ENCODE data around the gene NRXN2.

GRCh38 chr11:64758330-64759079, 35.5 kb upstream of the NRXN2 start:
- TF ChIP-seq POLR2A (IDR thresholded peaks at IDR 0.05; ENCODE audit: low read depth, low read length) (no peak), FOXM1 (IDR thresholded peaks at IDR 0.05; ENCODE audit: low read depth, low read length) (no peak), ATF3 (IDR thresholded peaks at IDR 0.05; ENCODE audit: borderline replicate concordance, extremely low read depth, low read depth, low read length) (no peak), RCOR1 (conservative IDR thresholded peaks at IDR 0.05; ENCODE audit: low read depth, low read length) (no peak), IKZF1 (conservative IDR thresholded peaks at IDR 0.05) (no peak), EED (IDR thresholded peaks at IDR 0.05; ENCODE audit: low read depth) (no peak), CBFB (IDR thresholded peaks at IDR 0.05; ENCODE audit: low read depth) (no peak)
